GM08714 (cell line): ENCODE results near the gene CD6.
"Not testable (repeated sequence)": the region's sequence is repeated elsewhere in the genome, so short reads cannot be mapped to it uniquely, and the experiment has no call there.

Source experiments
- H3K4me3 ChIP-seq: fragments of 200-500 bp; sonication (Bioruptor generic); 2 replicates; pipeline ENCODE4 v1.5.1; 2014; ENCODE audit warnings: mild to moderate bottlenecking, low read length, inconsistent platforms
- ZNF274 ChIP-seq: IDR thresholded peaks from 2 replicates; pipeline ENCODE4 v1.6.1; 2012; ENCODE audit warnings: mild to moderate bottlenecking, low read depth, low read length

CD6 gene

GRCh38 chr11:61056981-61057380 is 85.5 kb downstream of the CD6 start:
- H3K4me3 ChIP-seq: no peak overlapping the region
- no peak for TF ChIP-seq ZNF274

- H3K4me3 ChIP-seq: no peak overlapping the region
- no peak for TF ChIP-seq ZNF274
These were observed 86.1 kb downstream of the CD6 start for GRCh38 chr11:61057615-61058014.

GRCh38 chr11:61058583-61059259 is 87.2 kb downstream of the CD6 start:
- no peak overlapping the region for H3K4me3 ChIP-seq
- TF ChIP-seq ZNF274: no peak

- H3K4me3 ChIP-seq: no peak overlapping the region
- TF ChIP-seq ZNF274: no peak
These were observed 87.8 kb downstream of the CD6 start for GRCh38 chr11:61059260-61059752.

- H3K4me3 ChIP-seq: peak overlapping the region; percentile 59; the same call in 1 of the 2 replicates
- no peak for TF ChIP-seq ZNF274
These were observed 89.8 kb downstream of the CD6 start for GRCh38 chr11:61061081-61061826.

- TF ChIP-seq ZNF274: no peak
These were observed 90.9 kb downstream of the CD6 start for GRCh38 chr11:61062181-61062930.

GRCh38 chr11:61065236-61065635 is 93.8 kb downstream of the CD6 start:
- not testable (repeated sequence) for H3K4me3 ChIP-seq

More at GRCh38 chr11:61062181-61062930, 90.9 kb downstream of the CD6 start:
- H3K4me3 ChIP-seq: no peak overlapping the region

- no peak overlapping the region for H3K4me3 ChIP-seq
- TF ChIP-seq ZNF274: no peak
These were observed 94.6 kb downstream of the CD6 start for GRCh38 chr11:61065955-61066638.

- no peak overlapping the region for H3K4me3 ChIP-seq
- no peak for TF ChIP-seq ZNF274
These were observed 95.2 kb downstream of the CD6 start for GRCh38 chr11:61066645-61067044.

GRCh38 chr11:61067782-61068446 is 96.4 kb downstream of the CD6 start:
- TF ChIP-seq ZNF274: no peak

GRCh38 chr11:61068581-61068980 is 97.1 kb downstream of the CD6 start:
- H3K4me3 ChIP-seq: no peak overlapping the region
- TF ChIP-seq ZNF274: no peak

More at GRCh38 chr11:61067782-61068446, 96.4 kb downstream of the CD6 start:
- no peak overlapping the region for H3K4me3 ChIP-seq

GRCh38 chr11:61069427-61069826 is 97.9 kb downstream of the CD6 start:
- H3K4me3 ChIP-seq: no peak overlapping the region
- no peak for TF ChIP-seq ZNF274
